Inflammatory macrophage (primary cell): ENCODE results near the gene ZNF385C.

Experiments
- DNase-seq, 2 donors: peaks; one replicate each; pipeline ENCODE4 v3.0.0-alpha.2; 2020 to 2022

Gene ZNF385C

DNA sequence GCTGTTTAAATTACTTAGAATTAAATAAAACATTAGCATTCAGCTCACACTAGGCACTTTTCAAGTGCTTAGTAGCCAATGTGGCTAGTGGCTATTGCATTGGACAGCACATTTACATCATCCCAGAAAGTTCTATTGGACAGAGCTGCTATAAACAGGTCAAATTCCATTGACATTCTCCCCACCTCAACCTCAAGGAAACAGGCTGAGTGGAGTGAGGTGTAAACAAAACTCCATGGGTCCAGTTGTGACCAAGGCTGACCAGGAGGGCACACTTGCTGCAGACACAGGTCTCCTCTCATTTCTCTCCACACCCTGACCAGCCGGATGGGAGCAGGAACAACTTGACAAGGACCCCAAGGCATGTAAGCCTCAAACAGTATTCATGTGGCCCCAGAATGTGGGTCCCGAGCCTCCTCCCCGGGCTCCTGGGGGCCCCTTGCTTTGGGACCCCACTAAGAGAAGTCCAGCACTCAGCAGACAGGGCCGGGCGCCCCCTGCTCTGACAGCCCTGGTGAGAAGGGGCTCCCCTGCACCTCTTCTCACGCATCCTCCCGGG, 48.4 kb downstream of the ZNF385C start:
- no peak for DNase-seq

DNA sequence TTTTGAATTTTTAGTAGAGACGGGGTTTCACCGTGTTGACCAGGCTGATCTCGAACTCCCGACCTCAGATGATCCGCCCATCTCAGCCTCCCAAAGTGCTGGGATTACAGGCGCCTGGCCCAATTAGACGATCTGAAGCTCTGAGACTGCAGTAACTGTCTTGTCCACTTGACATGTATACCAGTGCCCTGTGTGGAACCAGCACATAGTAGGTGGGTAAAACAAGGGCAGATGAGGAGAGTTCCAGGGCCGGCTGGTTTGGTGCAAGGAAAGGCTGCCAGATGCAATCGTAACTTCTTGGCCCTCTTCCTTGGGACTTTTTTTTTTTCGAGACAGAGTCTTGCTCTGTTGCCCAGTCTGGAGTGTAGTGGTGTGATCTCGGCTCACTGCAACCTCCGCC, 50.9 kb downstream of the ZNF385C start:
- DNase-seq, result no peak

DNA sequence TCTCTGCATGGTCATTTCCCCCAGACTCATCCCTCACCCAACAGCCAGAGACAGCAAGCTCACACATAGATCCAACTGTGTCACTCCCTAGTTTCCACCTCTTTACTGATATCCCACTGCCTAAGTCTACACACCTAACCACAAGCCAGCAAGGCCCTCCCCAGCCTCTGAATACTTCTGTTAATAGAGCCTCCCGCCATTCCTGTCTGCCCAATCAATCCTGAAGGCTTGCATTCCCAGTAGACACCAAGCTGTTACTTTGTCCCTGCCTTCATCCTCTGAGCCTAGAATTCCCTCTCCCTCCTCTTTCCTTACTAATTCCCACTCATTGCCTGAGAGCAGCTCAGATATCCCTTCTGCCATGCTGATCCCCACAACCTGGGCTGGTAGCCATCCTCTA, 52.6 kb downstream of the ZNF385C start:
- DNase-seq, result no peak

DNA sequence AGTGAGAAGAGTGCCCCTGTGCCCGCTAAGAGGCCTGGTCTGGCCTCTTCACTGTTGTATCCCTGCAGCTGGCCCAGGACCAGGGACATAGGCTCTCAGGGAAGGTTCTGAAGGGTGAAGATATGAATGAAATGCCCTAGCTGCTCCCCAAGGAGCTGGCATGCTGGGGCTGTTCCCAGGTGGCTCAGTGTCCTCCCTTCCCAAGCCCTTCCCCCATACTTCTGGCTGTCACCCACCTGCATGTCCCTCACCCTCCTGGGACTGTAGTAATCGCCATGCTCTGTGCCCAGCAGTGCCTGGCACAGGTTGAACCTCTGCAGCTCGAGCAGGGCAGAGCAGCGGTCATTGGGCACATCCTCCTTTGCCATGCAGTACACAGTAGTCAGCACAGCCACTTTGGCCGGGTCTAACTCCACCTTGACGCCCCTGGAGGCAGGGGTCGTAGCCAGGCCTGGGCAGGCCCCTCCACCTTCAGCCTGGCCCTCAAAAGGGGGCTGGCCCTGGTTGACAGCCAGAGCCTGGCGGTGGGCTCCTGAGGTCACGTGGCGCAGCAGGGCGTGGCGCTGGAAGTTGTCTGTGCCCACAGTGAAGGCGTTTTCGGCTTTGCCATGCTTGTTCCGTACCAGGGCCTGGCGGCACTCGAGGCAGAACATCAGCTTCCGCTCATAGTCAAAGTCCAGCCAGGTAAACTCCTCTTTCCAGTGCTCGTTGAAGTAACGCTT, 55.5 kb downstream of the ZNF385C start:
- DNase-seq, result no peak

DNA sequence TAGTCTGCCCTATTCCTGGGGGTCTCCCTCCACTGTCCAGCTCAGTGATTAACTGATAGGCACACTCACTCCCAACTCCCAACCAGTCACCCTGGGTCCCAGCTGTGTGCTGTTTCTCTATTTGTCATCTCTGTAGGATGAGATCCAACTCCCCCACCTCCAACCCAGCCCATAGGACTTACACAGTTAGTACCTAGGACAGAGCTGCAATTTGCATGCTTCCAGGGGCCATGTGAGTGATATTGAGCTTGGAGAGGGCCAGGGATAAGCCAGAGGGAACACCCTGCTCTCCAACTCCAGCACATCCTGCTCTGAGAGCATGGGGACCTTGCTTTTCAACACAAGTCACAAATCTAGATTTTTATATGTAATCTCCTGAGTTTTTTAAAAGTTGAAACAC, 56.7 kb downstream of the ZNF385C start:
- no peak for DNase-seq

DNA sequence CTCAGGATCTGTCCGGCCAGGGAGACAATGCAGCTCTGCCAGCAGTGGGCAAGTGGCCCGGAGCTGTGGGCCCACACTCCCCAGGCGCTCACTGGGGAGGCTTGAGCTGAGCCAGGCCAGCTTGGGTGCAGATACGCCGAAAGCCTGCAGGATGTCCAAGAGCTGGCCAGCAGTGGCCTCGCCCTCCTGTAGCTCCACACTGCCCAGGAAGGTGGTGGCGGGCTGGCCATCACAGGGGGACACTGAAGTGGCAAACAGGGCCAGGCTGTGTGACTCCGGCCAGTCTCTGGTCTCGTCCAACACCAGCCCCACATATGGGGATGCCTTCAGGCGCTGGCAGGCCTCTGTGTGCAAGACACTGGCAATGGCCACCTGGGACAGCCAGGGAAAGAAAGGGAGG, 57.5 kb downstream of the ZNF385C start:
- no peak for DNase-seq

DNA sequence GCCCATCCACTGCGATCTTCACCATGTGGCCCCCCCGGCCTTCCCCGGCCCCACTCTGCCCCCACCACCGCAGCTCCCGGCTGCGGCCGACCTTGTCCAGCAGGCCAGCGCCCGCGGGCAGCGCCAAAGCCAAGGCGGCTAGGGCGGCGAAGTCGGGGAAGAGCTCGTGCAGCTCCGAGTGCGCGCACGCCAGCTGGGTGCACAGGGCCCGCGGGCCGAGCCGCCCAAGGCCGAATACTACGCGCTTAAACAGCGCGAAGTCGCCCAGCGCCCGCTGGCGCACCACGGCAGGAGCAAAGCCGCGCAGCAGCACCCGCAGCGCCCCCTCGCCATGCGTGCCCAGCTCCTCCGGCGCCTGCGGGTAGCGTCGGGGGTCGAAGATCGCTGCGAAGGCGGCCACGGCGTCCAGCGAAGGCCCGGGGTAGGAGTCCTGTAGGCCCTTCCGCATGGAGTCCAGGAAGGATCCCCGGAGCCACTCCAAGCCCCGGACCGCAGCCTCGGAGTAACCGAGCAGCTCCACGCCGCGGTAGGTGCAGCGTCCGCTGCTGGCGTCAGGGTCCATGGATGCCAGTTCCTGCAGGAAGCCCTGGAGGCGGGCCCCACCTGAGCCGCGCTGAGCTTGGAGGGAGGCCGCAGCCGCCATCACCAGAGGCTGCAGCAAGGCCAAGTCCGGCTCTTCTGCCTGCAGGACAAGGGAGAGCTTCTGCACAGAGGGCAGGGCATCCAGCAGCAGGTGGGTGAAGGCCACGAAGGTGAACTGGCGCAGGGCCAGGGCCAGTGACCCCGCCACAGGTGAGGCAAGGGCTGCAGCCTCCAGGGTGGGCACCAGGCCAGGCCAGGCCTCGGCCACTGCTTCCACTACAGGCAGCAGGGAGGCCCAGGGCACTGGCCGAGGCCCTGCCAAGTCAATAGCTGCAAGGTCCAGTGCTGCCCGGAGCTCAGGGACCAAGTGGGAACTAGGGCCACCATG, 58.2 kb downstream of the ZNF385C start:
- DNase-seq, result no peak

DNA sequence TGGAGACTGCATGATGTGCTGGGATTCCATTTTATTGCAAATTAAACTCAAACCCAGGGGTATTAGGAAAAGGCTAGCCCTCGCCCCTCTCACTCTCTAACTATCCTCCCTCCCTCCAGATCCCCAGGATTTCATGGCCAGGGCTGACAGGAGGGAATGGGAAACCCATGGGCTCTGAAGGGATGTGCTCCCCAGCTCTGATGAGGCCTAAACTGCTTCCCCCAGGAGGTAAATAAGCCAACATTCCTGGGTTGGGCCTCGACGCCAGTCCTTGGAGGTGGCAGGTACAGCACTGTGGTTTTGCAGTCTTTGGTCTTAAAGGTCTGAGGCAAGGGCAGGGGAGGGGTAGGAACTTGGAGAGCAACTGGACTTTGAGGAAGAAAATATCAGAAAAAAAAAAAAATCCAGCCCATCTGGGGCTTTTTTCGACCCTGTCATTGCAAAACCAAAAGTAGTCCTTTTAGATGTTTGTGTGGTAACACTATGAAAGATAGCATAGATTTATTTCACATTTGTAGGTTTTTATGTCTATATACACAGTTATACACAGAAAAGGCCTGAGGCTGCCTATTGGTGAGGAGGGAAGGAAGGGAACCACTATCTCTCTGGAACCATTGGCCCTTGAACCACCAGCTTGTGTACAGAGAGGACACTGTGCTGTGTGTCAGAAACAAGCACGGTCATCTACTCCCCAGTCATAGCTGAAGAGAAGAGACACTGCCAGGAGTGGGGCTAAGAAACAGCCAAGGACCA, 59.9 kb downstream of the ZNF385C start:
- no peak for DNase-seq

DNA sequence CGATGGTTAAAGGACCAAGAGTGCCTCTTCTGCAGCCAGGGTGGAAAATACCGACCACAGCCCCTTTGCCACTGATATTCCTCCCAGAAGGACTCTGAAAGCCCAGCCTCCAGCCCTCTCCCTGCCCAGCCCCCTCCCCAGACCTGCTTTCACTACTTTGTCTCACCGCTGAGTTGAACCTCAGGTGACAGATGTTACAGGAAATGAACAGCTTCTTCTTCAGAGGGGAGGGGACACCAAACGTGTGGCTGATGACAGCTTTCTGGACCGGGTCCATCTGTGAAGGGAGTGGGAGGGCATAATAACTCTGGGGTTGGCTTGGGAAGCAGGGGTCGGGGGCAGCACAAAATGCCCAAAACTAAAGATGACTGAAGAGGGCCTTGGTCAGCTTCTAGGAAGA, 64.2 kb downstream of the ZNF385C start:
- DNase-seq, result no peak

DNA sequence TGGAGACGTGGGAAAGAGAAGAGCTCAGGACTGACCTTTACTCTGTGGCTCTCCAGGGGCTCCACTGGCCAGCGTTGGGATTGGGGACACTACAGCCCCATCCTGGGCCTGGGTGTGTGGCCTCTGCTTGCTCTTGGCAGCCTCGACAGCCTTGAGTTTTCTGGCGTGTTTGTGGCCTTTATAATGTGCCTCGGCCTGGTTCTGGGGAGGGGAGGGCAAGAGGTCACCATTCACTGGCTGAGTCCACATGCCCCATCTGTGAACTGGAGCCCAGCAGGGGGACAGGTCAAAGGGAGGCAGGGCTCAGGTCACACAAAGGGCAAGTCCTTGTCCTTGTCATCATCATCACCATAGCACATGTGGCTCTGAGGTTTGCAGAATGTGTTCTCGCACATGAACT, 66.7 kb downstream of the ZNF385C start:
- DNase-seq, result no peak

DNA sequence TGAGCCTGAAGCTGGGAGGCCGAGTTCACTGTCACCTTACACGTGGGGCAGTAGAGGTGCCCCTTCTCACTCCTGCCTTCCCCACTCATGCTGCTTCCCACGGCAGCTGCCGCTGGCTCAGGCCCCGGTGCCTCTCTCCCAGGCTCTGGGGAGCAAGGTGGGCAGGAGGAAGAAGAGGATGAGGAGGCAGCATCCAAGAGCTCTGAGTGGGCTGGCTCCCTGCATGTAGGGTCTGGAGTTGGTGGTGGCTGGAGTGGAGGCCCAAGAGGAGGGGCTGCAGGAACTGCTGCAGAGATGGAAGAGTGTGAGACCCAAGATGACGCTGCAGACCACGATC, 69.5 kb downstream of the ZNF385C start:
- no peak for DNase-seq

DNA sequence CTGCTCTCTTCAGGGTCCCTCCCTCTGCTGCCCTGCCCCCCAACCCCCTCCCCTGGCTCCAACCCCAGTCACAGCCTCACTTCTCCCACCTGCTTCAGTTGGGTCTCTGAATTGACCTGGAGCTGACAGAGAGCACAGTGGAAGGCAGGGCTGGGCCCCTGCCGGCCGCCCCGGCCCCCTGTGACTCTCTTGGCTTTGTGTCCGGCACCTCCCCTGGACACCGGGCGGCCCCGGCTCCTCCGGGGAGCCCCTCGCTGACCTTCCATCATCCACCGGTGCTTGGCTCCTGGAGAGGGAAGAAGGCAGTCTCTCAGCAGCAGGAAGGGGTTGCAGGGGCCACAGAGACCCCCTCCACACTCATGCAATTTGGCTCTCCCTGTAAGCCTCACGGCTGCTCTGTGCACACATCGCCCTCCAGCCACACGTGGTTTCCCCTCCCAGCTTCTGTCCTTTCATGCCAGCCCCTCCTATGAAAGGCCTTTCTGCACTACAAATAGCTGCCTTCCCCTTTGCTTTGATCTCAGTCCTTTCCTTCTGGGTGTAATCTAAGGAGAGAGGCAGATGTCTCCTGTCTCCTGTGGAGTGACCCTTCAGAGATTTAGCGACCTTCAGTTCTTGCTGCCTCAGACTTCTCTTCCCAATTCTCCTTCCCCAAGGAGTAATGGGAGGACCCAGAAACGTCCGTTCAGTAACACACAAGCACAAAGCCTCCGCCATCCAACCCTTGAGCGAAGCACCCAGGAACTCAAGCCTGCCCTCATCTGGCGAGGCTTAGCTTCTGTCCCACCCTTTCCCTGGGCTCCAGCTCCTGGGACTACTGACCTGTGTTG, 70.1 kb downstream of the ZNF385C start:
- DNase-seq, result peak in 1 of 2 donors; percentile 41

DNA sequence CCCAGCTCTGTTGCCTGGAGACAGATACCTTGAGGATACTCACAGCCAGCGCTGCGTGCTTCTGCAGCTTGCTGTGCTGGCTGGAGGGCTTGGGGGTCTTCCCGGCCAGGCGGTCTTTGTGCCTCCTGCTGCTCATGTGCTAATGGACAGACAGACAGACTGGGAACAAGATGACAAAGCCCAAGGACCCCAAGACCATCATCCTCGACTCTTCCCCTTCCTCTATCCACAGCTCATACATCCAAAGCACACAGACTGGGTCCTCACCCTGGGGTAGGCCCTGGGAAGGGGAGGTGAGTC, 70.7 kb downstream of the ZNF385C start:
- DNase-seq, result no peak

DNA sequence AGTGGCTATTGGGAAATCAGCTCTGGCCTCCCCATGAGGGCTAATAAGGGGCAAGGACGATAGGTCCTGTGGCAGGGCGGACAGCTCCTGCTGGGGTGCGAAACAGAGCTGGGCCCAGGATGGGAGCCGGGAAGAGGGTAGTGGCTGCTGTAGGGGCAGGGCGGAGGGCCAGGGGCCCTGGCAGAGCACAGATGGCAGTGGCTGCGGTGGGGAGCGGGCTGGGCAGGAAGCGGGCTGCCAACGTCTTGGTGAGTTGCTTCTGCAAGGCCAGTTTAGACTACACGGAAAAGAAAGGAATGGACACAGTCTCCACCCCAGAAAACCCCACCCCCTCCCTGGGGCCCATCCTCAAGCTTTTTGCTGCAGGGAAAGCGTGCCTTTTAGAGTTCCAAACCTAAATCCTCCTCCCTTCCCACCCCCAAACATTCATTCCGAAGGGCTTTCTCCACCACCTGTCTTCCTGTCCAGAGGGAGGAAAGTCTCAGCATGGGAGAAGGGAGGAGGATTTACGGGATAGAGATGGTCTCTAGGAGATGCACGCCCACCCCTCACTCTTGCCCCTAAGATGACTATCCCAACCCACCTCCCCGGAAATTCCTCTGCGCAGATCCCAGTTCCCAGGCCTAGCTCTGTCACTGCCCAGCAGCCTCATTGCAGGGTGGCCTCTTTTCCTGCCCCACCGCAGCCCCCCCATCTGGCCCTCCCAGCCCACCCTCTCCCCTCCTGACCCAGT, 71.2 kb downstream of the ZNF385C start:
- DNase-seq, result no peak

DNA sequence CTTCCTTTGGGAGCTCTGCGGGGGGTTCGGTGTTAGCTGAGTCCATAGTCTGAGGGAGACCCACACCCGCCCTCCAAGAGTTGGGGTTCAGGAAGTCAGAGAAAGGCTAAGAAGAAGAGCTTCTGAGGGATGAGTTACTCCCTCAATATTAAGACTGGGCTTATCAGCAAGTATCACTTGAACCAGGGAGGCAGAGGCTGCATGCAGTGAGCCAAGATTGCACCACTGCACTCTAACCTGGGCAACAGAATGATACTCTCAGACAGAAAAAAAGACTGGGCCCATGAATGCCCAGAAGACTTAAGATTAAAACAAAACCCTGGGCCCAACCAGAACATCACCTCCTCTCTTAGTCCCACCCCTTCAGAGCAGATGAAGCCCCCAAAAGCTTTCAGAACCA, 72.3 kb downstream of the ZNF385C start:
- no peak for DNase-seq

DNA sequence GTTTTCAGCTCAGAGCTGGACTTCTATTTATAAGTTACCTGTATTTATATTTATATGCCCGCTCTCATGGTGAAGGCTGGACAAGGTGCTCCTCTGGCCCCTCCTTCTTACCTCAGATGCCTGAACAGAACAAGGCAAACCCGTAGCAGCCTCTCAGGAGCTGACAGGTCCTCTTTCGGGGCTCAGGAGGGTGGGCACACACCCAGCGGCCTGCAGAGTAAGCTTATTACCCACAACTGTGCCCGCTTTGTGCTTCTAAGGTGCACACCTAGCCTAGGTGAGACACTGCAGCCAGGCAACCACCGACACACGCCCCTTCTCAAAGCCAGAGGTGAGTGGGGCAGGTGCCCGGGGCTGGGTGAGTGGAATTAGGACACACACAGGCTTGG, 73.1 kb downstream of the ZNF385C start:
- no peak for DNase-seq

DNA sequence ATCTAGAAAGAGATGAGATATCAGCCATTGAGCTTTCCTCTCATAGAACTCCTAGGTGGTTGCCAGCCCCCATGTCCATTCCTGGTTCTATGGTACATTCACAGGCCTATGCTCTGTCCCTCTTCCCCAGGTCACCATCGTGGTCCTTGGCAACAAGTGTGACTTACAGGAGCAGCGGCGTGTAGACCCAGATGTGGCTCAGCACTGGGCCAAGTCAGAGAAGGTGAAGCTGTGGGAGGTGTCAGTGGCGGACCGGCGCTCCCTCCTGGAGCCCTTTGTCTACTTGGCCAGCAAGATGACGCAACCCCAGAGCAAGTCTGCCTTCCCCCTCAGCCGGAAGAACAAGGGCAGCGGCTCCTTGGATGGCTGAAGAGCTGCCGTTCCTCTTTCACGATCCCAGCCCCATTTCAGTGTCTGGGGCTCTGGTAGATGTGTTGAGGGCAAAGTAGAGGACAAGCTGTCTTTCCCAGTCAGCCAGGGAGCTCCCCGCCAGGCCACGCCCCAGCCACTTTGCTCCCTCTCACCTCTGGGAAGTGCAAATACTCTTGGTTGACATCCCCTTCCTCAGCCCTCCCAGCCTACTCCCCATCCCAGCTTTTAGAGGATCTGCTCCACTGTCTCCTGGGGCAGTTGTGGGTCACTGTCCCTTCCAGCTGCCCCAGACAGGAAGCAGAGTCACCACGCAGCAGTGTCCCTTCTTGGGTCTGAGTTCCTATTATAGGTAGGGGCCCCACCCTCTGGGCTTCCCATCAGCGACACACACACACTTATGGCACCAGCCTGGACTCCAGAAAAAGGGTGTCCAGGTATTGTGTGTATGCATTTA, 74.5 kb downstream of the ZNF385C start:
- peak; percentile 81 to 89 for DNase-seq

DNA sequence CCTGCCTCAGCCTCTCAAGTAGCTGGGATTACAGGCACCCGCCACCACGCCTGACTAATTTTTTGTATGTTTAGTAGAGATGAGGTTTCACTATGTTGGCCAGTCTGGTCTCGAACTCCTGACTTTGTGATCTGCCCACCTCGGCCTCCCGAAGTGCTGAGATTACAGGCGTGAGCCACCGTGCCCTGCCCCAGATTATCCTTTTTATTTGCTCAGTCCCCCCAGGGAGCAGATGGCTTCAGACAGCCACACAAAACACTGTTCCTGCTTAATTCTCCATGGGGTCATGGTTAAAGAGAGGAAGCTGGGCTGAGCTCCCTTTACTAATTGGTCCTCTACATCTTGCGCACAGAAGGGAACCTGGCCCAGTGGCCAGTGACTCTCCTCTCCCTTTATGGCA, 77.4 kb downstream of the ZNF385C start:
- peak in 1 of 2 donors; percentile 13 for DNase-seq

DNA sequence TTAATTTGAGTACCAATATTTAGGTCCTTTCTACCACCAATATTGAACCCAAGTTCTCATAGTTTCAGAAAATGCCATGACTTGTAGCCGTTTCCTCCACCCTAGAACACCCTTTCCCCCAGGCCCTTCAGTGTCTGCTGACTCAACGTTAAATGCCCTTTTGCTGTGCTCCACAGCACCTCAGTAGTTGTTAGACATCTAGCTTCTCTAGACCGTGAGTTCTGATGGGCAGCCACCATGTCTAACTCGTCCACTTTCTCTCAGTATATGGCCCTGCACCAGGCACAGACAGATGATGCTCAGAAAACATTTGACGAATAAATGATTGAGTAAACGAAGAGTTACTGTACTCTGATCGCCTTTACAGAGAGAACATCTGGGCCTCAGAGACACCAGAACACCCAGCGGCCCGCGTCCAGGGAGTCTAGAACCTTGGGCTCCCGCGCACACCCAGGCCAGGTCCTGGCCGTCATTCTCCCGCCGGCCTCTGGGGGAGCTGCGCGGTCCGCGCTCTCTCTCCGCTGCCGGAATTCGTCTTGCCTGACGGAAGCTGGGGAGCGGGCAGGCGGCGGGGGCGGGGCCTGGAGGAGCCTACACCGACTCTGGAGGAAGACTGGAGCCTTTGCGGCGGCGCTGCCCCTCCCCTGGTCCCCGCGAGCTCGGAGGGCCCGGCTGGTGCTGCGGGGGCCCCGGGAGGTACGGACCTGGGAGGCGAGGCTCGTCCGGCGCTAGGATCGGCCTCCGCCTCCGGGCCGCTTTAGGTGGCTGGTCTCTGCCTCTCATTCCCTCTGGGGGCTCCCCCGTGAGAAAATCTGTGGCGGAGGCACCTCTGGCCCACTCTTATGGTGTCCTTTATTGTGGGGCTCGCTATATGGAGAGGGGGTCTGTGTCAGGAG, 78.5 kb downstream of the ZNF385C start, which contains the start of gene NKIRAS2:
NKIRAS2 (plus strand) TSS at position 582 of the 896 bp plus-strand sequence. CDS start 1,488 bp downstream, outside the sequence.
- DNase-seq, result peak; percentile 92 to 94
